ENCODE measurements around the gene ZFYVE27. TPM values are rescaled to one million over a fixed set of nuclear protein-coding genes. Genes with fewer than 3 reads are reported as not detected.
A peak's percentile ranks its signal among the peaks of the same experiment; 100 is the strongest.

Gene ZFYVE27
- total RNA-seq, 1 donor from 2014 or later = 48.5 TPM

- Mint-ChIP-seq H3K27ac (ENCODE audit: unreplicated experiment) (no peak overlapping the region), H3K36me3 (ENCODE audit: unreplicated experiment) (peaks cover 5% of the 10 kb centered on the region), H3K9me3 (ENCODE audit: unreplicated experiment) (peaks cover 6% of the 10 kb centered on the region), H3K4me3 (ENCODE audit: unreplicated experiment) (no peak overlapping the region), H3K27me3 (ENCODE audit: unreplicated experiment) (peaks cover 7% of the 10 kb centered on the region), H3K4me1 (ENCODE audit: low read depth, unreplicated experiment) (no peaks in the 10 kb centered on the region)
- peak; percentile 92 for DNase-seq
- TF ChIP-seq CTCF (IDR thresholded peaks at IDR 0.05; ENCODE audit: partially characterized antibody, unreplicated experiment) = peak; percentile 88
These were observed 22.4 kb downstream of the ZFYVE27 start for GRCh38 chr10:97759158-97759887.

- Mint-ChIP-seq H3K27ac (ENCODE audit: unreplicated experiment) (no peak overlapping the region), H3K9me3 (ENCODE audit: unreplicated experiment) (peaks cover 4% of the 10 kb centered on the region), H3K4me3 (ENCODE audit: unreplicated experiment) (no peak overlapping the region), H3K27me3 (ENCODE audit: unreplicated experiment) (peaks cover 7% of the 10 kb centered on the region), H3K36me3 (ENCODE audit: unreplicated experiment) (peaks cover 3% of the 10 kb centered on the region), H3K4me1 (ENCODE audit: low read depth, unreplicated experiment) (no peaks in the 10 kb centered on the region)
- no peak for DNase-seq
- TF ChIP-seq CTCF (IDR thresholded peaks at IDR 0.05; ENCODE audit: partially characterized antibody, unreplicated experiment) = no peak
These were observed 23.0 kb downstream of the ZFYVE27 start for GRCh38 chr10:97759946-97760345.

- Mint-ChIP-seq H3K27me3 (ENCODE audit: unreplicated experiment) (peaks cover 7% of the 10 kb centered on the region), H3K9me3 (ENCODE audit: unreplicated experiment) (peaks cover 2% of the 10 kb centered on the region), H3K27ac (ENCODE audit: unreplicated experiment) (no peak overlapping the region), H3K4me3 (ENCODE audit: unreplicated experiment) (no peak overlapping the region), H3K4me1 (ENCODE audit: low read depth, unreplicated experiment) (no peaks in the 10 kb centered on the region), H3K36me3 (ENCODE audit: unreplicated experiment) (no peaks in the 10 kb centered on the region)
- TF ChIP-seq CTCF (IDR thresholded peaks at IDR 0.05; ENCODE audit: partially characterized antibody, unreplicated experiment) = no peak
- DNase-seq = no peak
These were observed 23.7 kb downstream of the ZFYVE27 start for GRCh38 chr10:97760461-97761257.

- Mint-ChIP-seq H3K27ac (ENCODE audit: unreplicated experiment) (no peak overlapping the region), H3K27me3 (ENCODE audit: unreplicated experiment) (peaks cover 7% of the 10 kb centered on the region), H3K4me3 (ENCODE audit: unreplicated experiment) (no peak overlapping the region), H3K36me3 (ENCODE audit: unreplicated experiment) (no peaks in the 10 kb centered on the region), H3K9me3 (ENCODE audit: unreplicated experiment) (peaks cover 2% of the 10 kb centered on the region), H3K4me1 (ENCODE audit: low read depth, unreplicated experiment) (no peaks in the 10 kb centered on the region)
- no peak for DNase-seq
- no peak for TF ChIP-seq CTCF (IDR thresholded peaks at IDR 0.05; ENCODE audit: partially characterized antibody, unreplicated experiment)
These were observed 24.5 kb downstream of the ZFYVE27 start for GRCh38 chr10:97761331-97761865.

All from glutamatergic neuron (in vitro differentiated cells).